HuH-7.5 (cell line): Measurements from ENCODE around the gene TTC23.

ENCODE experiments used
- DNase-seq: peaks from one replicate; pipeline ENCODE4 v3.0.0; 2011; ENCODE audit warnings: low spot score

Gene TTC23

GRCh38 chr15:99249270-99249841, at the start of gene TTC23:
Gene TTC23 (minus strand): TSS chr15:99249581. CDS start chr15:99228712, 20,869 bp downstream.
- peak; percentile 56 for DNase-seq

- DNase-seq = no peak
Observed at GRCh38 chr15:99296386-99296785, 47.0 kb upstream of the TTC23 start.

- DNase-seq = no peak
Observed at GRCh38 chr15:99295840-99296239, 46.5 kb upstream of the TTC23 start.

GRCh38 chr15:99291643-99292042, 42.3 kb upstream of the TTC23 start:
- no peak for DNase-seq

GRCh38 chr15:99283717-99284116, 34.3 kb upstream of the TTC23 start:
- DNase-seq = no peak

GRCh38 chr15:99282586-99282985, 33.2 kb upstream of the TTC23 start:
- DNase-seq = no peak

GRCh38 chr15:99282121-99282520, 32.7 kb upstream of the TTC23 start:
- no peak for DNase-seq

GRCh38 chr15:99279827-99280226, 30.4 kb upstream of the TTC23 start:
- DNase-seq = no peak

GRCh38 chr15:99279290-99279689, 29.9 kb upstream of the TTC23 start:
- no peak for DNase-seq

GRCh38 chr15:99275525-99276128, 26.2 kb upstream of the TTC23 start:
- DNase-seq = no peak

- no peak for DNase-seq
Observed at GRCh38 chr15:99275061-99275460, 25.7 kb upstream of the TTC23 start.

GRCh38 chr15:99273801-99274200, 24.4 kb upstream of the TTC23 start:
- DNase-seq = no peak

- peak; percentile 61 for DNase-seq
Observed at GRCh38 chr15:99268431-99268830, 19.1 kb upstream of the TTC23 start.

- no peak for DNase-seq
Observed at GRCh38 chr15:99267957-99268356, 18.6 kb upstream of the TTC23 start.

GRCh38 chr15:99265541-99266070, 16.2 kb upstream of the TTC23 start:
- DNase-seq = no peak

- DNase-seq = no peak
Observed at GRCh38 chr15:99264125-99264524, 14.7 kb upstream of the TTC23 start.

- peak; percentile 49 for DNase-seq
Observed at GRCh38 chr15:99257107-99257750, 7.8 kb upstream of the TTC23 start.

- DNase-seq = peak; percentile 31
Observed at GRCh38 chr15:99253381-99254090, 4.2 kb upstream of the TTC23 start.

- no peak for DNase-seq
Observed at GRCh38 chr15:99252326-99252725, 2.9 kb upstream of the TTC23 start.

- peak; percentile 83 for DNase-seq
Observed at GRCh38 chr15:99250857-99251841, 1.8 kb upstream of the TTC23 start, which contains the start of gene LRRC28. Gene LRRC28 (plus strand): TSS chr15:99251481. CDS start chr15:99255958, 4,477 bp downstream.

- no peak for DNase-seq
Observed at GRCh38 chr15:99250494-99250856, 1.1 kb upstream of the TTC23 start.
